Fibroblast of the aortic adventitia (primary cell): ENCODE results near the gene FERMT1. TPM values are rescaled to one million over a fixed set of nuclear protein-coding genes. Genes with fewer than 3 reads are reported as not detected.

Experiments
- DNase-seq: peaks from one replicate; pipeline ENCODE4 v3.0.0-alpha.2; 2010; ENCODE audit warnings: low read depth
- H3K4me3 ChIP-seq: 2 replicates; pipeline ENCODE4 v1.5.1; 2011; ENCODE audit warnings: low read depth, mild to moderate bottlenecking, control low read depth, low read length, moderate library complexity
- CTCF ChIP-seq: IDR thresholded peaks from 2 replicates; pipeline ENCODE4 v1.5.1; 2011; ENCODE audit warnings: mild to moderate bottlenecking, low read length, control low read depth, inconsistent platforms; ENCODE audit not compliant: insufficient read depth
- total RNA-seq: library from RNA; depleted of rRNA; stranded (reverse); fragments of >200 nt; gene quantifications from 2 replicates; pipeline ENCODE4 v1.2.3, GENCODE V29; 2012; ENCODE audit warnings: low replicate concordance

Gene FERMT1
- total RNA-seq, 1 donor: 8.8 TPM

DNA sequence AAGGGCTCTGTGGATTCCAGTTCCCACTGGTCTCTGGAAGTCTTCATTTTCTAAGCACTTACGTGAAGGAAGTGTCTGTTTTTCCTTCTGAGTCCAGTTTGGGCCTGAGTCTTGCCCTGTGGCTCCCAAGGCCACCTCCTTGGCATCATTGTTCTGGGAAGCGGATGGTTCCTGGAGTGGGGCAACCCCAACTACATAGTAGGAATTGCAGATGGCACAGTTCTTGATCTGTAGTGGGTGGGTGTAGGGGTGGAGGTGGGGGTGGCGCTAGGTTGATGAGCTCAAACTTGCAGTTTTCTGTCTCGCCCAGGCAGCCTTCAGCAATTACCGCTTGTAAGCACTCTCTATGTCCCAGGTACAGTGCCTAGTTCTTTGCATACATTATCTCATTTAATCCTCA, 7.2 kb upstream of the FERMT1 start:
- no peak for DNase-seq
- TF ChIP-seq CTCF: no peak
- H3K4me3 ChIP-seq: no peak overlapping the region

DNA sequence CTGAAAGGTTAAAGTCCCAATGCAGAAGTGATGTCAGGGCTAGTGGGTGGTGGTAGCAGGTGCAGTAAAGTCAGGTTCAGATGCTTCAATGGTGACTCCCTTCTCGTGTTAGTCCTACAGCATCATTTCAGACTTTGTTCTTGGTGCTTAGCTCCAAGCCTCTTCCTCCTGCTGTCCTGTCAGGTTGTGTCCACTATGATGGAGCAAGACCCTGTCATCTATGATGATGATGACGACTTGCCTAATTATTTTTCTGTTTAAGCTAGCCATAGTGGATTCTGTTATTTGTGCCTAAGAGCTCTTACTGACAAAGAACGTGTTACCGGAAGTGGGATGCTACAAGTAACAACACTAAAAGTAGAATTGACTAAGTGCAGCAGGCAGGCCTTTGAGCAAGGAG, 5.0 kb upstream of the FERMT1 start:
- DNase-seq: no peak
- H3K4me3 ChIP-seq: no peak overlapping the region
- no peak for TF ChIP-seq CTCF

- no peak for DNase-seq
- no peak overlapping the region for H3K4me3 ChIP-seq
- TF ChIP-seq CTCF: no peak
These were observed 4.0 kb upstream of the FERMT1 start for GRCh38 chr20:6126846-6127245.

DNA sequence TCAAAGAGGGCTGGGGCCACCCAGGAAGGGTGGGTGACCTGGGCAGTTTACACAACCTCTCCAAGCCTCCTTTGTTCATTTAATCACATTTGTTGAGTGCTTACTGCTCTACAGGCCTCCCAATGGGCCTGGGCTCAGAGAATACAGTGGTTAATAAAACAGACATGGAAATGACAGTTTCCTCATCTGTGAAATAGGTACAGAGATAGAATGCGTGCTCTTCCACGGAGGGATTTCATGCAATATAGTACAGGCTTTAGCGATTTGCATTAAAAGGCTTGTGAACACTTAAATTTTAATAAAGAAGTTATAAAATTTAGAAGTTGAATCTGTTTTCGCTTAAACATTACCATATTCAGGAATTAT, 802 bp upstream of the FERMT1 start:
- no peak for DNase-seq
- H3K4me3 ChIP-seq: no peak overlapping the region
- no peak for TF ChIP-seq CTCF

DNA sequence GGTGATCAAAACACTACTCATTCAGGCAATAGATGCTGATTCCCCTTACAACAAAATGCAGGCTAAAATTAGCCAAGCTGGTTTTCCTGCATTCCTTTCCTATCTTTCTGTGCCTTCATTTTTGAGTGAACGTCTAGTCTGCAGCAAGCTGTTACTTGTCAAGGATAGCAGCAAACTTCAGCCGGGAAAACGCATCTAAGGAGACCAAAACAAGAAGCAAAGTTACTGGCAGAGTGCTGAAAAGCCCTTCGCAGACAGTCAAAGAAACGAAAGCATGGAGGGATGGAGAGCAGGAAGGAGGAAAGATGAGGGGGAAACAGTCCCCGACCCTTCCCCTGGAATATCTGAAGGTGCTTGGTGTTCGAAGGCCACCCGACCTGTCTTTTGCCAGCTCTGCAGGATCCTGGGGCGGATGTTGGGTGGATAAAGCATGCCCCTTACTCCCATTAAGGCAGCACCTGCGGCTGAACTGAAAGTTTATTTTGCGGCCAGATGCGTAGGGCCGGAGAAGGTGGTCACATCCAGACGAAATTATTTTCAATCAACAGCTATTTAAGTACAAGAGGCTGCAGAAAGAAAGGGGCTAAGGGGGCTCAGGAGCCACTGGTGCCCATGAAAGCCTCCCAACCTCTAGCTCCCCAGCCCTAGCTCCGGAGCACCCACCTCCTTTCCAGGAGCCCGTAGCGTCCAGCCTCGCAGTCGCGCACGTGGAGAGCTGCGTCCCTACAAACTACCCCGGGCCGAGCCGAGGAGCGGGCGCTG, 538 bp downstream of the FERMT1 start:
- peak overlapping the region; percentile 72 for H3K4me3 ChIP-seq
- TF ChIP-seq CTCF: no peak
- DNase-seq: peak; percentile 81

- TF ChIP-seq CTCF: no peak
- no peak for DNase-seq
- peak overlapping the region; percentile 72 for H3K4me3 ChIP-seq
These were observed 1.3 kb downstream of the FERMT1 start for GRCh38 chr20:6121504-6121903.

- peak; percentile 18 for DNase-seq
- no peak for TF ChIP-seq CTCF
These were observed 2.3 kb downstream of the FERMT1 start for GRCh38 chr20:6120491-6120988.

More at GRCh38 chr20:6120491-6120988, 2.3 kb downstream of the FERMT1 start:
- H3K4me3 ChIP-seq: no peak overlapping the region
